OCI-LY3 (cell line): ENCODE data around the gene NUFIP1.

Experiments
- H2AFZ ChIP-seq: fragments of 200-600, 300-600 bp; shearing (Covaris generic); 2 replicates; pipeline ENCODE4 v1.6.0; 2014; ENCODE audit warnings: antibody characterized with exemption, low read depth, low read length
- H3K27ac ChIP-seq: fragments of 200-600, 300-600 bp; sonication (generic); 2 replicates; pipeline ENCODE4 v1.5.1; 2014; ENCODE audit warnings: mild to moderate bottlenecking, low read length, moderate library complexity, mixed read lengths
- H3K27me3 ChIP-seq: fragments of 200-600, 300-600 bp; sonication (generic); 2 replicates; pipeline ENCODE4 v1.6.1; 2014; ENCODE audit warnings: low read depth, low read length, mixed read lengths
- H3K36me3 ChIP-seq: fragments of 200-600, 300-600 bp; sonication (generic); replicated peaks from 2 replicates; pipeline ENCODE3; 2014; ENCODE audit warnings: low read depth, low read length, mixed read lengths
- H3K4me1 ChIP-seq: fragments of 300-600, 200-600 bp; sonication (generic); 2 replicates; pipeline ENCODE4 v1.6.1; 2014; ENCODE audit warnings: low read length, mixed read lengths
- H3K4me2 ChIP-seq: fragments of 200-600, 300-600 bp; sonication (generic); 2 replicates; pipeline ENCODE4 v1.6.1; 2014; ENCODE audit warnings: low read length, mixed read lengths
- H3K4me3 ChIP-seq: fragments of 300-600, 200-600 bp; sonication (generic); 2 replicates; pipeline ENCODE4 v1.5.1; 2014; ENCODE audit warnings: antibody characterized with exemption, mild to moderate bottlenecking, low read length, moderate library complexity
- H3K79me2 ChIP-seq: fragments of 300-600, 200-600 bp; shearing (Covaris generic); 2 replicates; pipeline ENCODE4 v1.6.1; 2014; ENCODE audit warnings: mild to moderate bottlenecking, low read length, mixed read lengths
- H3K9ac ChIP-seq: fragments of 300-600, 200-600 bp; shearing (Covaris generic); 2 replicates; pipeline ENCODE4 v1.6.0; 2014; ENCODE audit warnings: mild to moderate bottlenecking, low read length, moderate library complexity
- H3K9me3 ChIP-seq: fragments of 200-600, 300-600 bp; shearing (Covaris generic); 2 replicates; pipeline ENCODE4 v1.6.1; 2014; ENCODE audit warnings: low read length, mixed read lengths; ENCODE audit not compliant: insufficient read depth
- H4K20me1 ChIP-seq: fragments of 200-600, 300-600 bp; sonication (generic); 2 replicates; pipeline ENCODE4 v1.6.1; 2016; ENCODE audit warnings: low read length, mixed read lengths; ENCODE audit not compliant: insufficient read depth
- EZH2phosphoT487 ChIP-seq: fragments of 200-600 bp; shearing (Covaris generic); IDR thresholded peaks from 2 replicates; pipeline ENCODE4 v1.6.1; 2018; ENCODE audit warnings: antibody characterized with exemption, mixed run types, low read depth
- TF ChIP-seq, protein P1 (sequence below): fragments of 200-600, 300-600 bp; sonication (generic); IDR thresholded peaks from 2 replicates; pipeline ENCODE4 v1.5.1; 2014; ENCODE audit warnings: antibody characterized with exemption, low read length, low read depth

Gene NUFIP1

DNA sequence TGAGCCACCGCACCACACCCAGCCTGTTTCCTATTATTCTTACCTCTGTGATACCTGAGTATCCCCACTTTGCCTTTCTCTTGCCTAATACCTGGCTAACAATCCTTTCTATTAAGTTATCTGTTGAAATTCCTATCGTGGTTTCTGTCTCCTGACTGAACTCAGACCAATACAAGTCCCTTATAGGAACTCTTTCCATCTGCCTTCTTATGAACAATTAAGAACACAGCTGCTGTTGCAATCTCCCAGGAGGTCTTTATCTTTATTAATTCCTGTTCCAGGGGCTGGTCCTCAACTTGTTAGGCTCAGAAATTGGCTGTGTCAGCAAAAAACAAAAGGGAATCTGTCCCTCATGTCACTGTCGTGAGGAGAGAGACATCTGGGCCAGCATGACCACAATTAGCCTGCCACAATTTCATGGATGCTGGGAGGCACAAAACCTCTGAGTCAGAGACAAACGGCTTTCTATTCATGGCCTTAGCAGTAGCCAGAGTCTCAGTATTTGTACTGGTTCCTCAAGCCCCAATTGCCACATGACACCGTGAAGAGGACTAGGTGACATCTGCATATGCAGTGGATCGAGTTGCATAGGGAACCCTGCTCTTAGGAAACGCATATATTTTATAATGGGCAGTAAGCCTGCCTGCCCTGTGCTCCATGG lies 58.2 kb downstream of the NUFIP1 start:
- no peaks in the 10 kb centered on the region for H3K4me1 ChIP-seq
- no peak overlapping the region for H3K27ac ChIP-seq
- no peak overlapping the region for H3K4me2 ChIP-seq
- no peak overlapping the region for H2AFZ ChIP-seq
- H3K4me3 ChIP-seq: no peak overlapping the region
- H4K20me1 ChIP-seq: no peaks in the 10 kb centered on the region
- H3K27me3 ChIP-seq: no peaks in the 10 kb centered on the region; the same call in 1 of the 2 replicates
- H3K36me3 ChIP-seq: no peaks in the 10 kb centered on the region
- H3K9me3 ChIP-seq: no peaks in the 10 kb centered on the region
- H3K79me2 ChIP-seq: no peaks in the 10 kb centered on the region
- no peak overlapping the region for H3K9ac ChIP-seq
- no peak for TF ChIP-seq EZH2phosphoT487
- TF ChIP-seq, protein P1, sequence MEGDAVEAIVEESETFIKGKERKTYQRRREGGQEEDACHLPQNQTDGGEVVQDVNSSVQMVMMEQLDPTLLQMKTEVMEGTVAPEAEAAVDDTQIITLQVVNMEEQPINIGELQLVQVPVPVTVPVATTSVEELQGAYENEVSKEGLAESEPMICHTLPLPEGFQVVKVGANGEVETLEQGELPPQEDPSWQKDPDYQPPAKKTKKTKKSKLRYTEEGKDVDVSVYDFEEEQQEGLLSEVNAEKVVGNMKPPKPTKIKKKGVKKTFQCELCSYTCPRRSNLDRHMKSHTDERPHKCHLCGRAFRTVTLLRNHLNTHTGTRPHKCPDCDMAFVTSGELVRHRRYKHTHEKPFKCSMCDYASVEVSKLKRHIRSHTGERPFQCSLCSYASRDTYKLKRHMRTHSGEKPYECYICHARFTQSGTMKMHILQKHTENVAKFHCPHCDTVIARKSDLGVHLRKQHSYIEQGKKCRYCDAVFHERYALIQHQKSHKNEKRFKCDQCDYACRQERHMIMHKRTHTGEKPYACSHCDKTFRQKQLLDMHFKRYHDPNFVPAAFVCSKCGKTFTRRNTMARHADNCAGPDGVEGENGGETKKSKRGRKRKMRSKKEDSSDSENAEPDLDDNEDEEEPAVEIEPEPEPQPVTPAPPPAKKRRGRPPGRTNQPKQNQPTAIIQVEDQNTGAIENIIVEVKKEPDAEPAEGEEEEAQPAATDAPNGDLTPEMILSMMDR: no peak

DNA sequence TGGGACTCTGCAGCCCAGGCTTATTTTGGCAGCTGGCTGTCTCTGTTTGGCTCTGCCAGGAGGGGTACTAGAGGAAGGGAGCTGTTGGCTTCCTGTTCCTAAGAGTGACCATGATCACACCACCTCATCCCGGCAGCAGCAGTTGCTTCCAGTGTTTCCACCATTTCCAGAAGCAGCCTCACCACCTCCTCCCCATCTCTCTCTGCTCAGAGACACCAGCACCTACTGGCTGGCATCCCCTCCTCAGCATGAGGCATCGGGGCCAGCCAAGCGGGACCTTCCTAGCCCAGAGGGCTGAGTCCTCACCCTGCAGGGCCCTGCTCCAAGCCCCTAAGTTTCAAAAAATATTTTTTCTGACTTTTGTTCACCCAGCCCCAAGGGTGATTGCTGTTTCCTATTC lies 59.0 kb downstream of the NUFIP1 start:
- Histone ChIP-seq H4K20me1 (no peaks in the 10 kb centered on the region), H3K4me3 (no peak overlapping the region), H3K4me1 (no peaks in the 10 kb centered on the region), H3K27ac (no peak overlapping the region), H3K36me3 (no peaks in the 10 kb centered on the region), H3K9ac (no peak overlapping the region), H2AFZ (no peak overlapping the region), H3K4me2 (no peak overlapping the region), H3K79me2 (no peaks in the 10 kb centered on the region), H3K27me3 (peaks cover 3% of the 10 kb centered on the region; the same call in 1 of the 2 replicates), H3K9me3 (no peaks in the 10 kb centered on the region)
- TF ChIP-seq, protein P1: no peak
- TF ChIP-seq EZH2phosphoT487: no peak

DNA sequence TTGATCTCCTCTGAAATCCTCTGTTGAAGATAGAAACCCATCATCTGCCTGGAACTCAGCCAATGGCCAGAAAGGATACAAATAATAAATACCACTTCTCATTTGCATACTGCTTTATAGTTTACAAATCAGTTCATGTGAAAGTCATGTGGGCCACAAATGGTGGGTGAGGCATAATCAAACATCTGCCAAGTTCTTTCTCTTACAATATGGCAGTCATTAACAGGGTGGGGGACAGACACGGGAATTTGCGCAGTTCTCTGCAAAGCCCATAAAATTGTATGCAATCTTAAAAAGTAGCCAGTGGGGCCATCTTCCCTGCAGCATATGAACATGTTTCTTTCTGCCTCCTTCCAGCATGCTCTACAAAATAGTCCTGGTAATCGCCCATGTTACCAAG lies 59.6 kb downstream of the NUFIP1 start:
- Histone ChIP-seq H3K4me2 (no peak overlapping the region), H3K4me3 (no peak overlapping the region), H3K4me1 (no peaks in the 10 kb centered on the region), H3K9me3 (no peaks in the 10 kb centered on the region), H3K27ac (no peak overlapping the region), H3K79me2 (no peaks in the 10 kb centered on the region), H3K36me3 (no peaks in the 10 kb centered on the region), H4K20me1 (no peaks in the 10 kb centered on the region), H3K9ac (no peak overlapping the region), H3K27me3 (peaks cover 9% of the 10 kb centered on the region), H2AFZ (no peak overlapping the region)
- TF ChIP-seq, protein P1: no peak
- TF ChIP-seq EZH2phosphoT487: no peak

DNA sequence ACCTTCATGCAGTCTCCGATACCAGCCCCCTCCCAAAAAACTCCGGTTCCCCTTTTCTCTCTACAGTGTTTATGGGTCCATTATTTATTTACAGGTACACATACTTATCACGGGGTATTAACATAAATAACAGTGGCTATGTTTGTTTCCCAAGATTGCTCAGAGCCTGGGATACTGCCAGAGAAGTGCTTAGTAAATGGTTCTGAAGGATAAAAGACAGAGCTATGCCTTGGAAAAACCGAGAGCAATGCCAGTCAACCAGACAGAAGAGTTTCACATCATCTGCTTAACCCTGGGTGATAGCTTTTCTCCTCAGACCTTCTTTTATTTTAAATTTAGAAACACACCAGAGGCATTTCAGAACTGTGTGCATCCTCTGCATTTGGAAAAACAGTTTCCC lies 61.3 kb downstream of the NUFIP1 start:
- Histone ChIP-seq H3K9me3 (no peaks in the 10 kb centered on the region), H3K36me3 (no peaks in the 10 kb centered on the region), H3K27ac (no peak overlapping the region), H3K79me2 (no peaks in the 10 kb centered on the region), H3K9ac (no peak overlapping the region), H3K4me1 (no peaks in the 10 kb centered on the region), H3K4me3 (no peak overlapping the region), H3K27me3 (peaks cover 16% of the 10 kb centered on the region), H3K4me2 (no peak overlapping the region), H4K20me1 (no peaks in the 10 kb centered on the region), H2AFZ (no peak overlapping the region)
- no peak for TF ChIP-seq EZH2phosphoT487
- TF ChIP-seq, protein P1: no peak
